Heart left ventricle (tissue), 16 donors: ENCODE results near the gene INPP4B. TPM values are rescaled to one million over a fixed set of nuclear protein-coding genes. Genes with fewer than 3 reads are reported as not detected.
A peak's percentile ranks its signal among the peaks of the same experiment; 100 is the strongest.

Source experiments
- ATAC-seq, 4 donors: fragments of 200-7000 bp; cut with Tn5 transposase; one replicate each; pipeline ENCODE4 v1.9.1; 2020 to 2022; ENCODE audit warnings: moderate library complexity in 4 of 4, mild to moderate bottlenecking in 3 of 4, moderate number of reproducible peaks in 1 of 4
- DNase-seq, 5 donors: peaks; one replicate each; pipeline ENCODE4 v3.0.0-alpha.2; 2020
- H3K27ac ChIP-seq, 12 donors: fragments of 200-600 bp; sonication (generic) in 4 of 12; one replicate each; pipeline versions ENCODE4 v1.5.0 to v1.8.0; 2016 to 2022; ENCODE audit warnings: mild to moderate bottlenecking in 2 of 12
- H3K27me3 ChIP-seq, 9 donors: fragments of 200-600 bp; sonication (generic) in 2 of 9; one replicate each; pipeline versions ENCODE4 v1.5.1 to v1.8.0; 2016 to 2022; ENCODE audit warnings: mild to moderate bottlenecking in 3 of 9
- H3K36me3 ChIP-seq, 9 donors: fragments of 200-600 bp; sonication (generic) in 2 of 9; one replicate each; pipeline versions ENCODE4 v1.5.0 to v1.8.0; 2018 to 2022; ENCODE audit warnings: mild to moderate bottlenecking in 2 of 9
- H3K4me1 ChIP-seq, 12 donors: fragments of 200-600 bp; sonication (generic) in 4 of 12; one replicate each; pipeline versions ENCODE4 v1.5.0 to v1.8.0; 2016 to 2022; ENCODE audit warnings: mild to moderate bottlenecking in 3 of 12
- H3K4me3 ChIP-seq, 12 donors: fragments of 200-600 bp; sonication (generic) in 4 of 12; one replicate each; pipeline versions ENCODE4 v1.5.0 to v1.8.0; 2017 to 2022; ENCODE audit warnings: mild to moderate bottlenecking in 9 of 12, moderate library complexity in 4 of 12
- H3K9me3 ChIP-seq, 12 donors: fragments of 200-600 bp; sonication (generic) in 4 of 12; one replicate each; pipeline versions ENCODE4 v1.5.0 to v1.8.0; 2016 to 2022; ENCODE audit warnings: mild to moderate bottlenecking in 1 of 12
- CTCF ChIP-seq, 12 donors: fragments of 200-600 bp; sonication (generic) in 4 of 12; IDR thresholded peaks; one replicate each; pipeline versions ENCODE4 v1.5.0 to v1.8.0; 2018 to 2022; ENCODE audit warnings: antibody characterized with exemption in 12 of 12, mild to moderate bottlenecking in 5 of 12
- POLR2A ChIP-seq, 2 donors: fragments of 450-650 bp; IDR thresholded peaks; one replicate each; pipeline ENCODE4 v1.6.1; 2017; ENCODE audit warnings: antibody characterized with exemption in 2 of 2, mild to moderate bottlenecking in 2 of 2, moderate library complexity in 2 of 2
- WGBS, 4 donors: extraction: QIAGEN DNeasy Blood & Tissue Kit in 2 of 4; methylation state at CpG; one replicate each; pipeline versions ENCODE4 v1.1.5 to v1.1.7; 2013 to 2018; 5-methylcytosine and 5-hydroxymethylcytosine counted together
- intact Hi-C, 10 donors: fragments of 100-400 bp; cut with DNase I; formaldehyde crosslinking; loops; one replicate each; pipeline versions ENCODE4 v1.11.1 to v1.14.2; 2022
- polyA plus RNA-seq, 2 donors: library from polyadenylated mRNA; stranded (reverse); fragments of 200-250 nt; gene quantifications; one replicate each; pipeline ENCODE4 v1.2.3, GENCODE V29; 2013
- total RNA-seq, 9 donors: library from RNA; depleted of rRNA in 2 of 9; stranded (reverse); fragments of >200 nt in 2 of 9; fragmentation: NEBNext Ultra II Directional in 3 of 9; extraction: Animal tissue kit (Norgen Biotek cat#: 25700) in 3 of 9; gene quantifications; one replicate each; pipeline versions ENCODE4 v1.1.0 to v1.2.4, GENCODE V29; 2016 to 2023
- donor health status: ischemic (EF 13 %, LVEDD 7.1; RV severe dilation, severe dysfunction).
- donor health status: healthy with polysubstance abuse.
- donor health status: DM: no; HTN: yes; CAD: no.
- donor health status: DM: no; HTN: no; CAD: no.
- donor health status: ischemic (EF 25% LVEDD 6.9; RV normal size, moderate dysfunction).
- donor health status: ischemic (EF 25% LVEDD 5.7; RV mildly dilated, moderate dysfunction).
- donor health status: healthy.
- donor health status: DM: yes; HTN: yes; CAD: no.
- donor health status: ischemic (EF 35%, LVEDD 5.7; RV mildly dilated, moderate dysfunction).
- donor health status: nonischemic (EF 11% LVEDD 7.7; RV severe dilation, severe dysfunction).
- donor health status: DM: yes; HTN: yes; CAD: no.
- donor health status: PGD.
- donor health status: ischemic (EF 29% LVEDD 5.4; RV normal size, mild dysfunction).
- donor health status: nonischemic (EF 23%, LVEDD 6.1; RV moderate dilation, normal function).

The INPP4B gene
- total and polyA plus RNA-seq, 11 donors = 5.5 to 128 (median 39.1) TPM

GRCh38 chr4:142098380-142098779, 747.7 kb downstream of the INPP4B start:
- no peak for ATAC-seq
- Histone ChIP-seq H3K36me3 (peaks cover 0 to 9% (median 0%) of the 10 kb centered on the region in 9 donors), H3K27me3 (no peaks in the 10 kb centered on the region), H3K4me1 (peaks cover 0 to 5% (median 0%) of the 10 kb centered on the region in 12 donors), H3K27ac (no peak overlapping the region), H3K4me3 (no peak overlapping the region), H3K9me3 (no peaks in the 10 kb centered on the region)
- DNase-seq = no peak
- no peak for TF ChIP-seq POLR2A (IDR thresholded peaks at IDR 0.05)
- no peak for TF ChIP-seq CTCF (IDR thresholded peaks at IDR 0.05)
- intact Hi-C loops = no loop called here
- WGBS, 4 donors = 88 to 94% (median 90%) methylated on average over 3 of the region's 3 CpGs

GRCh38 chr4:142097015-142097414, 749.1 kb downstream of the INPP4B start:
- Histone ChIP-seq H3K4me1 (peaks cover 0 to 5% (median 0%) of the 10 kb centered on the region in 12 donors), H3K27me3 (no peaks in the 10 kb centered on the region), H3K36me3 (peaks cover 0 to 9% (median 0%) of the 10 kb centered on the region in 9 donors), H3K4me3 (no peak overlapping the region), H3K9me3 (no peaks in the 10 kb centered on the region), H3K27ac (no peak overlapping the region)
- no peak for ATAC-seq
- 97 to 99% (median 98%) methylated on average over 3 of the region's 3 CpGs for WGBS, 4 donors
- intact Hi-C loops = no loop called here
- TF ChIP-seq CTCF (IDR thresholded peaks at IDR 0.05) = no peak
- TF ChIP-seq POLR2A (IDR thresholded peaks at IDR 0.05) = no peak
- DNase-seq = no peak

GRCh38 chr4:142095886-142096605, 750.1 kb downstream of the INPP4B start:
- TF ChIP-seq CTCF (IDR thresholded peaks at IDR 0.05) (no peak), POLR2A (IDR thresholded peaks at IDR 0.05) (no peak)
- DNase-seq (peak in 1 of 5 donors; percentile 25), ATAC-seq (no peak)
- H3K36me3 ChIP-seq = peaks cover 0 to 9% (median 0%) of the 10 kb centered on the region in 9 donors
- intact Hi-C loops = no loop called here
- no peak overlapping the region for H3K4me3 ChIP-seq
- no peaks in the 10 kb centered on the region for H3K9me3 ChIP-seq
- no peak overlapping the region for H3K27ac ChIP-seq
- peaks cover 0 to 8% (median under 1%) of the 10 kb centered on the region in 12 donors for H3K4me1 ChIP-seq
- no peaks in the 10 kb centered on the region for H3K27me3 ChIP-seq
- WGBS, 4 donors = 73 to 81% (median 75%) methylated on average over 3 of the region's 3 CpGs

- ATAC-seq (no peak), DNase-seq (no peak)
- Histone ChIP-seq H3K4me3 (no peak overlapping the region), H3K27ac (peak overlapping the region in 1 of 12 donors; percentile 81), H3K4me1 (peaks cover 0 to 17% (median 4%) of the 10 kb centered on the region in 12 donors), H3K36me3 (peaks cover 0 to 9% (median 0%) of the 10 kb centered on the region in 9 donors), H3K27me3 (no peaks in the 10 kb centered on the region), H3K9me3 (no peaks in the 10 kb centered on the region)
- intact Hi-C loops = no loop called here
- 58 to 100% (median 93%) methylated on average over 1 of the region's 1 CpG for WGBS, 4 donors
- no peak for TF ChIP-seq CTCF (IDR thresholded peaks at IDR 0.05)
- no peak for TF ChIP-seq POLR2A (IDR thresholded peaks at IDR 0.05)
Measured at GRCh38 chr4:142092941-142093340, 753.2 kb downstream of the INPP4B start.
